Right atrium auricular region (tissue), 2 donors: ENCODE results near the gene CCDC167. TPM values are rescaled to one million over a fixed set of nuclear protein-coding genes. Genes with fewer than 3 reads are reported as not detected.
A peak's percentile ranks its signal among the peaks of the same experiment; 100 is the strongest.

Experiments used
- DNase-seq: peaks from one replicate; pipeline ENCODE4 v3.0.0-alpha.2; 2019; ENCODE audit warnings: low spot score
- H3K27ac ChIP-seq, 2 donors: fragments of 200-600 bp; sonication (generic); 1 replicate in 1 of 2; 2 replicates in 1 of 2; pipeline ENCODE4 v1.5.1; 2016 to 2019
- H3K27me3 ChIP-seq, 2 donors: fragments of 200-600 bp; sonication (generic); one replicate each; pipeline versions ENCODE4 v1.5.1 to v1.6.0; 2017 to 2019
- H3K36me3 ChIP-seq: fragments of 200-600 bp; sonication (generic); one replicate; pipeline ENCODE4 v1.5.1; 2016
- H3K4me1 ChIP-seq, 2 donors: fragments of 200-600 bp; sonication (generic); one replicate each; pipeline versions ENCODE4 v1.5.1 to v1.6.0; 2017 to 2019
- H3K4me3 ChIP-seq, 2 donors: fragments of 200-600 bp; sonication (generic); 1 replicate in 1 of 2; 2 replicates in 1 of 2; pipeline ENCODE4 v1.5.1; 2017 to 2019; ENCODE audit warnings: mild to moderate bottlenecking in 1 of 2, moderate library complexity in 1 of 2
- H3K9me3 ChIP-seq, 2 donors: fragments of 200-600 bp; sonication (generic); one replicate each; pipeline ENCODE4 v1.5.1; 2019
- total RNA-seq, 2 donors: library from RNA; depleted of rRNA; stranded (reverse); fragments of >200 nt; gene quantifications; one replicate each; pipeline ENCODE4 v1.1.0, GENCODE V29; 2016
- TF ChIP-seq, protein P1 (sequence below), 2 donors: fragments of 200-600 bp; sonication (generic); IDR thresholded peaks; one replicate each; pipeline ENCODE4 v1.5.1; 2019; ENCODE audit warnings: antibody characterized with exemption in 2 of 2

CCDC167 gene
- total RNA-seq, 2 donors from 2014 or later = 26.1 to 39.6 TPM

DNA sequence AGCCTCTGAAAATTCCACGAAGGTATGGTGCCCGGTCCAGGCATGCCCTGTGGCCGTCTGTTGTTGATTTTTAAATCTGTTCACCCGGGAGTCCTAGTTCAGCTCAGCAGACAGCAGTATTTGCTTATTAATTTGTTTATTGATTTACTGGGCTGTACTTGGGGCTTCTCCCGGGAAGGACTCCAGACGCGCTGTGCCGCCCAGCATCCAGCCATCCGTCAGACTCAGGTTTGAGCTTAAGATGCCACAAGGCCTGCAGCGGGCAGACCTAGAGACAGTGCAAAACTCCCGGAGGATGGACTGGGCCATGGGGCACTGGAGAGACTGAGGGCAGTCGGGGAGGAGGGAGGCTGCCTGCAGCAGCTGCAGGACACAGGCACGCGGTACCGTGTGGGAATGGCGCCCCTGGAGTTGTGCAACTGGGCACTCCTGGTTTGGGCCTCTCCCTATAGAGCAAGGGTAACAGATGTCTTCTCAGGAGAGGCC lies 17.3 kb upstream of the CCDC167 start:
- Histone ChIP-seq H3K4me3 (no peak overlapping the region), H3K9me3 (no peaks in the 10 kb centered on the region), H3K27ac (no peak overlapping the region), H3K27me3 (no peaks in the 10 kb centered on the region), H3K4me1 (peaks cover 0 to 12% of the 10 kb centered on the region in 2 donors), H3K36me3 (no peaks in the 10 kb centered on the region)
- TF ChIP-seq, protein P1, sequence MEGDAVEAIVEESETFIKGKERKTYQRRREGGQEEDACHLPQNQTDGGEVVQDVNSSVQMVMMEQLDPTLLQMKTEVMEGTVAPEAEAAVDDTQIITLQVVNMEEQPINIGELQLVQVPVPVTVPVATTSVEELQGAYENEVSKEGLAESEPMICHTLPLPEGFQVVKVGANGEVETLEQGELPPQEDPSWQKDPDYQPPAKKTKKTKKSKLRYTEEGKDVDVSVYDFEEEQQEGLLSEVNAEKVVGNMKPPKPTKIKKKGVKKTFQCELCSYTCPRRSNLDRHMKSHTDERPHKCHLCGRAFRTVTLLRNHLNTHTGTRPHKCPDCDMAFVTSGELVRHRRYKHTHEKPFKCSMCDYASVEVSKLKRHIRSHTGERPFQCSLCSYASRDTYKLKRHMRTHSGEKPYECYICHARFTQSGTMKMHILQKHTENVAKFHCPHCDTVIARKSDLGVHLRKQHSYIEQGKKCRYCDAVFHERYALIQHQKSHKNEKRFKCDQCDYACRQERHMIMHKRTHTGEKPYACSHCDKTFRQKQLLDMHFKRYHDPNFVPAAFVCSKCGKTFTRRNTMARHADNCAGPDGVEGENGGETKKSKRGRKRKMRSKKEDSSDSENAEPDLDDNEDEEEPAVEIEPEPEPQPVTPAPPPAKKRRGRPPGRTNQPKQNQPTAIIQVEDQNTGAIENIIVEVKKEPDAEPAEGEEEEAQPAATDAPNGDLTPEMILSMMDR (IDR thresholded peaks at IDR 0.05) = no peak
- DNase-seq = no peak

DNA sequence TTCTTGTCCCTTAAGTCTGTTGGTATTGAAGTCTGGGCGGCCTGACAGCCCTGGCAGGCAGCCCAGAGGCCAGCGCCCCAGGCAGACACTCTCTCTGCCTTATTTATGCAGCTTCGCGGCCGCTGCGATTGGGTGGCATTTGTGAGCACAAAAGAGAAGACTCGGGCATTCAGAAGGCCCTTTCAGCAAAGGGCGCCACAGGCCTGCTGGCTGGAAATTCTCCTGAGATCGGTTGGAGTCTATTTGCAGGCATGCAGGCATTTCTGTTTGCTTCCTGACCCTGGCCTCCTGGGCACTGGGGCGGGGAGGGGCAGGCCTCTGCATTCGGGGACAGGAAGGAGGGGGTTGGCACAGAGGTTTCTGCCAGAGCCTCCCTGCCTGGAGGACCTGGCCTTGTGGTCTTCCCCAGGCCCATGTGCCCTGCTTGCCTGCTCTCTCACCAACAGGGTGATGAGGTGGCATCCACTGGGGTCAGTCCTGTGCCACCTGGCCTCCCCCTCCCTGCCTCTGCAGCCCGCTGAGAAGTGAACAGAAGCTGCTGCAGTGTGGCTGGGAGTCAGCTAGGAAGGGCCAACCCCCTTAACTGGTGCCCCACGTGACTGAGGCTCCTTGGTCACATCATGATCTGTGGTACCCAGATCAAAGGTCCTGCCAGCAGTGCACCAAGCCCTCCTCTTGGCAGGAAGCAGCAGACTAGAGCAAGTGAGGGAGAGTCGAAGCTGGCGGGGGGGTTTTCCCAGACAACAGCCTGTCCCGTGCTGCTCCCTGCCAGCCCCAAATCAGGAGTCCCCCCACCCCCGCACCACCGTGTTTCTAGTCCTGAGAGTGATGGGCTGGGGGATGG lies 16.6 kb upstream of the CCDC167 start:
- H3K27me3 ChIP-seq = no peaks in the 10 kb centered on the region
- peaks cover 0 to 12% of the 10 kb centered on the region in 2 donors for H3K4me1 ChIP-seq
- no peaks in the 10 kb centered on the region for H3K9me3 ChIP-seq
- no peak overlapping the region for H3K4me3 ChIP-seq
- no peak for DNase-seq
- TF ChIP-seq, protein P1 (IDR thresholded peaks at IDR 0.05) = no peak
- peak overlapping the region in 1 of 2 donors; percentile 43 for H3K27ac ChIP-seq
- no peaks in the 10 kb centered on the region for H3K36me3 ChIP-seq

DNA sequence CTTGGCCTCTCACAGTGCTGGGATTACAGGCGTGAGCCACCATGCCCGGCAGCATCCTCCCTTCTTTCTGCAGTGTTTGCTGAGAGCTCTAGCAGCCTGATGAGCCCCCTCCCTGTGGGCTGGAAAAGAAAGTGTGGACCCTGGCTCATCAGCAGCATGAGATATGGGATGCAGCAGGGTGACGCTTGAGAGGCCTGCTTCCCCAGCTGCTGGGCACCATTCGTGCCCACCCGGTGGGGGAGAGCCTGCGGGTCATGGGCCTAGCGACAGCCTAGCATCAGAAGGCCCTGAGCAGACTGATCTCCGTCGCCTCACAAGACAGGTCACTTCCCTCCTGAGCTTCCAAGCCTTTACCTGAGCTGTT lies 16.0 kb upstream of the CCDC167 start:
- TF ChIP-seq, protein P1 (IDR thresholded peaks at IDR 0.05) = no peak
- Histone ChIP-seq H3K36me3 (no peaks in the 10 kb centered on the region), H3K4me3 (no peak overlapping the region), H3K4me1 (peaks cover 0 to 12% of the 10 kb centered on the region in 2 donors), H3K27ac (peak overlapping the region in 1 of 2 donors; percentile 43), H3K9me3 (no peaks in the 10 kb centered on the region), H3K27me3 (no peaks in the 10 kb centered on the region)
- no peak for DNase-seq

DNA sequence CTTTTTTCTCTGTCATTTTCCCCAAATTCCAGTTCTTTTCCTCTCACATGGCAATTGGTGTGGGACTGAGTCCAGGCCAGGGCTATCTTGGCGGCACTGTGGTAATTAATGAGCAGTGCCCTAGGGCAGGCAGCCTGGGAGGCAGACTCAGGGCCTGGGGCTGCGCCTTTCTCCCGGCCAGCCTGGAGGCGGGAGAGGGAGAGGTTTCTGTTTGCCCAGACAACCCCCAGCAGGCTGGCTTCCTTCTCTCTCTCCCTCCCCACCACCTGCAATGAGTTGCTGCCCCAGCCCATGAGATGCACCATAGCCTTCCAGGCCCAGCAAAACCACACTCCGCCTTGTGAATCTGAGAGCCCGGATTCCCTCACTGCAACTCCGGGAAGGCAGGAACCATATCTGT lies 15.1 kb upstream of the CCDC167 start:
- no peak overlapping the region for H3K4me3 ChIP-seq
- H3K27me3 ChIP-seq = no peaks in the 10 kb centered on the region
- TF ChIP-seq, protein P1 (IDR thresholded peaks at IDR 0.05) = no peak
- no peaks in the 10 kb centered on the region for H3K36me3 ChIP-seq
- H3K4me1 ChIP-seq = peaks cover 0 to 12% of the 10 kb centered on the region in 2 donors
- DNase-seq = no peak
- no peak overlapping the region for H3K27ac ChIP-seq
- H3K9me3 ChIP-seq = no peaks in the 10 kb centered on the region

DNA sequence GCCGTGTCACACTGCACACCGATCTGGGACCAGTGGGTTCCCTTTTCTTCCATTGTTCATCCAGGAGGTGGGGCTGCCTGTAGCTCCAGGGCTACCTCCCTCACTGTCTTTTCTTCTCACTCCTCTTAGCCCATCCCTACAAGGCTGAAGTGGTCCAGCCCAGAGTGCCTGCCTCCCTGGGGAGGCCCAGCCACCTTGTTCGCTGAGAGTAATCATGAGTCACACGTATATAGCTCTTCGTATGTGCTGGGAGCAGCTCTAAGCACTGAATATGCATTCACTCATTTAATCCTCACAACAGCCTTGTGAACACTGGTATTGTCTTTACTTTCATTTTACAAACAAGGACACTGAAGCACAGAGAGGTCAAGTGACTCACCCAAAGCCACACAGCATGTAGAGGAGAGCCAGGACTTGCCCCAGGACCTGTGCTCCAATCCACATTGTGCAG lies 14.7 kb upstream of the CCDC167 start:
- no peak for DNase-seq
- H3K27ac ChIP-seq = no peak overlapping the region
- TF ChIP-seq, protein P1 (IDR thresholded peaks at IDR 0.05) = no peak
- H3K4me3 ChIP-seq = no peak overlapping the region
- peaks cover 0 to 12% of the 10 kb centered on the region in 2 donors for H3K4me1 ChIP-seq
- H3K9me3 ChIP-seq = no peaks in the 10 kb centered on the region
- no peaks in the 10 kb centered on the region for H3K27me3 ChIP-seq
- H3K36me3 ChIP-seq = no peaks in the 10 kb centered on the region
